Measurements from ENCODE around the gene ZNF14.
"Not testable (repeated sequence)": the region's sequence is repeated elsewhere in the genome, so short reads cannot be mapped to it uniquely, and the experiment has no call there.

Gene ZNF14

DNA sequence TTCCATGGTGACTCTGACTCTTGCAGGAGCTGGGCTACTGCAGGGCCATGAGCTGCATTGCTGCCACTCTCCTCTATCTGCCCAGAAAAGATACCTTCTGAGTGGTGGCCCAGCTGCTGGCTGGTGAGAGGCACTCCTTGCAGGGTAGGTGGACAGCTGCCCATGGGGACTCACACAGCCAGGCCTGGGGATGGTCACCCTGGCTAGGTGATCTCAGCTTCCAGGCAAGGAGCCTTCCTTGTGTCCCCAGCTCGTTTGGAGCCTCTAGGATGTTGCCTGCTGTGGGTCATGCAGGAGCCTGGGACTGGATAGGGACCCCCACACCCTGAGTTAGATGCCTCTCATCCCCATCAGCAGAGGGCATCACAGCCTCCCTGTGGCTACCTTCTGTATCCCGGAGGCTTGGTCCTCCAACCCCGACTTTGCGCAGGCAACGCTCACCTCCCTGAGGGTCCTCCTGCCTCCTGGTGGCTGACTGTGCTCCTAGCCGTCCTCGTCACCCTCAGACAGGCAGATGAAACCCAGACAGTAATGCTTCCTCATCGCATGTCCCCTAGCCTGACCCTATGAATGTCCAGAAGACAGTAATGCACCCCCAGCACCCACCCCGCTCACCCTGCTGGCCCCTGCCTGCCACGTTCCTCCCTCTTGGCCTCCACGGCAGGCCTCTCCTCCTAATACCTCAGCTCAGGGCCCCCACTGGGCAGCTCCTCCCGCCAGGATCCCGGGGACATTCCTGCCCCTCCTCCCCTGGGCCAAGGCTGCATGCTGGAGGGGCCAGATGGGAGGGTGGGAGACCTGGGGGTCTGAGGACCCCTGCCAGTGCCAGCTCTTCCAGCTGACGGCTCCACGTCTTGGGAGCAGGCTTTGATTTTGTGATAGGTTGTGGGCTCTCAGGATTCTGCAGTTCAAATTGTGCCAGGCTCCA, 13.6 kb upstream of the ZNF14 start:
- no peak for FAIRE-seq
- DNase-seq (ENCODE audit: low spot score): no peak

DNA sequence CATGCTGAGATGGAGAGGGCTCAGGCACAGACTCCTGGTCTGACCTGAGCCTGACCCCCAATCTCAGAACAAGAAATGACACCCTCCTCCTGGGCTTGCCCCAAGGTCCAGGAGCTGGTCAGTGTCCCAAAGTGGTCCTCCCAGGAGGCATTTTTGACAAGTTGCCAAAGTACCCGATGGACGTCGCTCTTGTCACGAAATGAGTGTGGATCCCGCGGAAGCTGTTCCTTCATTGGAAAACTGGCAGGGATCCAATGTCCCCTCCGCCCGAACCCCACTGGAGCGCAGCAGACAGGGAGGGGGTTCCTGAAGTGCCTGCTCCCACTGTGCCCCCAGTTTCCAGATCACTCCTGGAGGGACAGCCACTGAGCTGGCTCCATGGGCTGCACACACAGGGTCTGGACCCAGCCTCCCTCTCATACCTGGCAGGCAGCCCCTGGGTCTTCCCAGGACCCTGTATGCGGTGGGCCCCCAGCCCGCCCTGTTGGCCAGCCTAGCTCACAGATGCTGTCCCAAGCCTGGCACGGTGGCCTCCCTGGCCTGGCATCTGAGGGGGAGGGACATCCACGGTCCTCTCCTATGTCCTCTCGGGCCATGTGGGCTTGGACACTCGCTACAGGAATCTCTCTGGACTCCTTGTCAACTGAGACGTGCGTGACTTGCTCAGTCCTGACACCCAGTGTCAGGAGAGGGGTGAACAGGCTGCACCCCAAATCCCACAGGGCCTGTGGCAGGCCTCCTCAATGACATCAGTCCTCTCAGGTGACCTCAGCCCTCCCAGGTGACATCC, 12.8 kb upstream of the ZNF14 start:
- FAIRE-seq (no peak), DNase-seq (ENCODE audit: low spot score) (no peak)

DNA sequence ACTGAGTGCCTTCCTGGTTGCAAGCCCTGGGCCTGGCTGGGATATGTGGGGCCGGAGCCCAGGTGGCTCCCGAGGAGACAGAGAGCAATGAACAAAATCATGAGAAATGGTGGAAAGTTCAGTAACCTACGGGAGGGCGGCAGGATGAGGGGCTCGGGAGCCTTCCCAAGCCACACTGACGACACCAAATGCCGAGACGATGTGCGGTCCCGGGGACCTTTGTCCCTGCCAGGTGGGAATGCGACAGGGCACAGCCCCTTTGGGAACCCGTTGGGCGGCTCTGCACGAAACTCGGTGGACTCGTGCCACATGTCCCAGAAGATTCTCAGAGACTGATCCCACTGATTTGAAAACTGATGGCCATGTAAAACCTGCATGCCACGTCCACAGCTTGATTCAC, 11.7 kb upstream of the ZNF14 start:
- no peak for DNase-seq (ENCODE audit: low spot score)
- no peak for FAIRE-seq

DNA sequence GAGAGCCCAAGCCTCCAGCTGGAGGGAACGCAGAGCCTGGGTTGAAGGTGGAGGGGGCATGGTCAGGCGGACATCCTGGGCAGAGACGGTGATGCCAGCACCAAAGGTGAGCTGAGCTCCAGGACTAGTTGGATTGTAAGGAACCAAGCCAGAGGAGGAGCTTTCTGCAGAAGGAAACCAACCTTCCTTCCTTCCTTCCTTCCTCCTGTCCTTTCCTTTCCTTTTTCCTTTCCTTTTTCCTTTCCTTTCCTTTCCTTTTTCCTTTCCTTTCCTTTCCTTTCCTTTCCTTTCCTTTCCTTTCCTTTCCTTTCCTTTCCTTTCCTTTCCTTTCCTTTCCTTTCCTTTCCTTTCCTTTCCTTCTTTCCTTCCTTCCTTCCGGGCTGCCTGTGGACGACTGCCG, 11.0 kb upstream of the ZNF14 start:
- not testable (repeated sequence) for FAIRE-seq; DNase-seq (ENCODE audit: low spot score)

DNA sequence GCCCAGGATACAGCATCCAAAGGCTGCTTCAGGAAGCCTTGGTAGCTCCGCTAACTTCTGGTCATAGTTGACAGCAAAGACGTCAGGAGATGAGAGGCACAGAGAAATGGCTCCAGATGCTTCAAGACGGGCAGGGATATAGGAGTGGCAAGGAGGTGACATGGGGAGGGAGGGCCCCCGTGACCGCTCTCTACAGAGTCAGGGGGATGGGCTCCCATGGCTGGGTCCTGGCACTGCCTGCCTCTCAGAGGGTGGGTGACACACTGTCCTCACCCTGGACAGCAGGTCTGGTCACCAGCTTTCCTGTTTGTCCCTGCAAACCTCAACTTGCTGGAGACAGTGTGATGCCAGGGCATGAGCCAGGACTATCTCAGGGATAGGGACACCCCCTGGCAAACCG, 10.3 kb upstream of the ZNF14 start:
- no peak for FAIRE-seq
- no peak for DNase-seq (ENCODE audit: low spot score)

DNA sequence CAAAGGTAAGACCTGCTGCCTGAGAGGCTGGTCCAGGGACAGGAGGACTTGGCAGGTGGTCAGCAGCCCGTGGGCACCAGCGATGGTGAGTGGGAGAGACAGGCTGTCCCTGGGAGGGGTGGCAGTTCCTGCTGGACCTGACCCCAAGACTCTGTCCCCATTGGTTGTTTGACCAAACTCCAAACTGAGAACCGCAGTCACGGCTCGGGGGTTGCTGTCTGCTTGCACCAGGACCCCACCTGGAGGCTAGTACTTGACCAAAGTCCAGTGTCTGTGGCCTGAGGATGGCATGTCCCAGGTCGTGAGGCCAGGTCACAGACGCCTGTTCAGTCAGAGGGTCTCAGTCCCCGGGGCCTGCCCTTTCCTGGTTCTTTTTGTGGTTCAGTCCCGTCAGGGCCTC, 9.9 kb upstream of the ZNF14 start:
- DNase-seq (ENCODE audit: low spot score) (no peak), FAIRE-seq (no peak)

DNA sequence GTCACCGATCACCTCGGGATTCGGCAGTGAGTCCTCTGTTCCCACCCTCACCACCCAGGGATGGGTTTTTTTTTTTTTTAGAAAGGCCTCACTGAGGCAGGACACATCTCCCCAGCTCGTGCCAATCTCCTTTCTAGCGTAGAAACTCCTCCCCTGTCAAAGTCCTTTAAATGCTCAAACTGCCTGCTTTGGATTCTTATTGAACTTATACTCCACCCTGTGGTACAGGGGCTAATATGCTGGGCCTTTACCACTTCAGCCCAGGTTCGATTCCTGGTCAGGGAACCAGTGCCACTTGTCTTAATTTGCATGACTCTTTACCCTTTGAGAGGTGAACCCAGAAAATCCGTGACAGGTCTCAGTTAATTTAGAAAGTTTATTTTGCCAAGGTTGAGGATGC, 8.3 kb upstream of the ZNF14 start:
- no peak for DNase-seq (ENCODE audit: low spot score)
- FAIRE-seq: no peak

DNA sequence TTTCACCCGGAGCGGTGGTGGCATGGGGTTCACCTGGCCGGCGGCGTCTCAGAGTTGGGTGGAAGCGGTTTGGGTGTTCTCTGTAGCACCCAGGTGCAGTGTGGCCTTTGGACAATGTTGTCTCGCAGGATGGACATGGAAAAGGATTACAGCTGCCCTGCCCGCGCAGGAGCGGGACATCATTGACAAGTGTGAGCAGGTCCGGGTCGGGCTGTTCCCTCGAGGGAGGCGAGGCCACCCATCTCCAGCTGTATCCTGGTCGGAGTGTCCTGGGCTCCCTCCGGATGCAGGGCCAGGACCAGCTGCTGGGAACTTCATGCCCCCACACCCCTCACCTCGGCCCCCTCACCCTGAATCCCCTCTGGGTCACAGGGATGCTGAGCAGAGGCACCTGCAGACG, 7.8 kb upstream of the ZNF14 start:
- DNase-seq (ENCODE audit: low spot score): no peak
- no peak for FAIRE-seq

DNA sequence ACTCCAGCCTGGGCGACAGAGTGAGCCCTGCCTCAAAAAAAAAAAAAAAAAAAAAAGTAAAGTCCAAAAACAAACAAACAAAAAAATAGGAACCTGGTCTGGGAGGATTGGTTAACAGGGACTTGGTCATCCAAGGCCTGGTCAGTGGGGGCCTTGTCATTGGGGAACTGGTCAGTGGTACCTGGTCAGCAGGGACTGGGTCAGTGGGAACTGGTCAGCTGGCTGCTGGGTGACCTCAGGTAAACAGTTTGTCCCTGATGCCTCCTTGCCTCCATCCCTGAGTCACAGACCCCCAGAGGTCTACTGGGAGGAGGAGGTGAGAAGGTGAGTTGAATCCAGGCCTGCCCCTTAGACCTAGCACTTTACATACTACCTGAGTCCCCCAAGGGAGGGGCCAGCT, 5.7 kb upstream of the ZNF14 start:
- no peak for FAIRE-seq

DNA sequence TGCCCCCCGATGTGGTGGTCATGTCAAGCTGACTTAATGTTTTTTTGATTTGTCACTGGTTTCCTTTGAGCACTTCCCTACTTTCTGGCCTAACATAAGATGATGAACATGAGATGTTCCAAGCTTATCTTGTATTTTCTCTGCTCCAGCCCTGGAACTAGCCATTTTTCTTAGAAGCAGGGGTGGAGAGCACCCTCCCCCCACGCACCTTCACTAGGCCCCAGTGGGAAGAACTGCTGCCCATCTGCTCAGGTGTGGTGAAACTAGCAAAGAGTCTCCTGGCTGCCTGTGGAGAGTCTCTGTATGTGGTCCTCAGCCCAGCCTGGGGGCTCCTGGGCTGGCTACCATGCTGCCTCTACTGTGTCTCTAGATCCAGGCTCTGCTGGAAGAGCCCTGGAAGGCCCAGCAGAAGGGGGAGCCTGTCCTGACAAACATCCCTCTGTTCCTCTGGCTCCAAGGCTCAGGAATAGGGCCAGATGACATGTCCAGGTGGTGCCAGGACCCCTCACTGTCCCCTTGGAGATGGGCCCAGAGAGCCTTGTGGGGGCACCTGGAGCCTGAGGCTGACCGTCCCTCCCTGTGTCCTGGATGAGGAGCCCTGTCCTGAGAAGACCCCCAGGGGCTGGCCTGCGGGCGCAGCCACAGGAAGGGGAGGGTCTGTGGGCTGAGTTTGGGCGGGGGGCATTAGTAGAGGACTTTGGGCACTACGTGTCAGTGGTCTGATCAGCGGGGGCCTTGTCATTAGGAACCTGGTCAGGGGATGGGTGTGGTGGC, 4.8 kb upstream of the ZNF14 start:
- no peak for FAIRE-seq
- DNase-seq (ENCODE audit: low spot score): no peak

More for the DNA sequence above, 5.7 kb upstream of the ZNF14 start:
- DNase-seq (ENCODE audit: low spot score): no peak

DNA sequence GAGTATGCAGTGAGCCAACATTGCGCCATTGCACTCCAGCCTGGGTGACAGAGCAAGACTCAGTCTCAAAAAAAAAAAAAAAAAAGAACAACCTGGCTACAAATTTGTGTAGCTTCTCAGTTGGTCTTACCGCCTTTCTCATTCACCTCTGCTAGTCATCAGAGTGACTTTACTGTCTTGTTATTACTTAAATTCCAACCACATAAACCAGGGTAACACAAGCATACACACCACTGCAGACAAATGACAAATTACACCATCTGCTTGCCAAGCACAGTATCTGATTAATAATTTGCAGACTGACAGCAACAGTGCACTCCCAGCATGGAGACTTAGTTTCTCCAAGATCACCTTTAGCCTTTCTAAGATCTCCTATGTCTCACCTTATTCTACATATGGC, 11.0 kb downstream of the ZNF14 start:
- FAIRE-seq: no peak
- DNase-seq (ENCODE audit: low spot score): no peak

DNA sequence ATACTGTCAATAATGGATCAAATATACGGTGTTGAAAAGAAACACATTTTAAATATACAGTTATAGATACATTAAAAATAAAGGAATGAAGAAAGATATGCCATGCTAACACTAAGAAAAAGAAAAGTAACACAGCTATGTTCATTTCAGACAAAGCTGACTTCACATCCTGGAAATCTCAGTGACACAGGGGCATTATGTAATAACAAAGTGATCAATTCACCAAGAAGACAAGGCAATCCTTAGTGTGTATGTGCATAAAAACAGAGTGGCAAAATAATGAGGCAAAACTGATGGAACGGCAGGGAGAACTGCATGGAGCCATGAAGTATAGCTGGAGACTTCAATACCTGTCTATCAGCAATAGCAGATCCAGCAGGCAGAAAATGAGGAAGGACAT, 13.1 kb downstream of the ZNF14 start:
- no peak for FAIRE-seq

DNA sequence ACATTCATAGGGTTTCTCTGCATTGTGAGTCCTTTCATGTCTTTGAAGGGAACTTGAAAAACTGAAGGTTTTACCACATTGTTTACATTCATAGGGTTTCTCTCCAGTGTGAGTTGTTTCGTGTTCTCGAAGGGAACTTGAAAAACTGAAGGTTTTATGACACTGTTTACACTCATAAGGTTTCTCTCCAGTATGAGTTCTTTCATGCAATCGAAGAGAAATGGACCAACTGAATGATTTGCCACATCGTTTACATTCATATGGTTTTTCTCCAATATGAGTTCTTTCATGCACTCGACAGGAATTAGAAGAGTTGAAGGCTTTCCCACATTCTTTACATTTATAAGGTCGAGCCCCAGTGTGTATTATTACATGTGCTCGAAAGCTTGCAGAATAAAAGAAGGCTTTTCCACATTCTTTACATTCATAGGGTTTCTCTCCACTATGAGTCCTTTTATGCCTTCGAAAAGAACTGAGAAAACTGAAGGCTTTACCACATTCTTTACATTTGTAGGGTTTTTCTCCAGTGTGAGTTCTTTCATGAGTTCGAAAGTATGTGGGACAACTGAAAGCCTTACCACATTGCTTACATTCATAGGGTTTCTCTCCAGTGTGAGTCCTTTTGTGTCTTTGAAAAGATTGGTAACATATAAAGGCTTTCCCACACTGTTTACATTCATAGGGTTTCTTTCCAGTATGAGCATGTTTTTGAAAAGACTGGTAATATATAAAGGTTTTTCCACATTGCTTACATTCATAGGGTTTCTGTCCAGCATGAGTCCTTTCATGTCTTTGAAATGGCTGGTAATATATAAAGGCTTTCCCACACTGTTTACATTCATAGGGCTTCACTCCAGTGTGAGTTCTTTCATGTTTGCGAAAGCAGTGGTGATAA, 20.7 kb downstream of the ZNF14 start:
- no peak for DNase-seq (ENCODE audit: low spot score)
- FAIRE-seq: no peak

More for the DNA sequence above, 13.1 kb downstream of the ZNF14 start:
- no peak for DNase-seq (ENCODE audit: low spot score)

DNA sequence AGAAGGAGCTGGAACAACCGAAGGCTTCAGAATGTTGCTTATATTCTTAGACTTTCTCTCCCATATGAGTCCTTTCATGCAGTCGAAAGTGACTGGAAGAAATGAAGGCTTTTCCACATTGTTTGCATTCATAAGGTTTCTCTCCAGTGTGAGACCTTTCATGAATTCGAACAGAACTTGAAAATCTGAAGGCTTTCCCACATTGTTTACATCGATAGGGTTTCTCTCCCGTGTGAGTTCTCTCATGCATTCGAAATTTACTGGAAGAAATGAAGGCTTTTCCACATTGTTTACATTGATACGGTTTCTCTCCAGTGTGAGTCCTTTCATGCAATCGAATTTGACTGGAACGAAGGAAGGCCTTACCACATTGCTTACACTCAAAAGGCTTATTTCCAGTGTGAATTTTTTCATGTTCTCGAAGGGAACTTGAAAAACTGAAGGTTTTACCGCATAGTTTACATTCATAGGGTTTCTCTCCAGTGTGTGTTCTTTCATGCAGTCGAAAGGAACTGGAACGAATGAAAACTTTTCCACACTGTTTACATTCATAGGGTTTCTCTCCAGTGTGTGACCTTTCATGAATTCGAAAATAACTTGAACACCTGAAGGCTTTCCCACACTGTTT, 21.5 kb downstream of the ZNF14 start:
- FAIRE-seq: no peak
- DNase-seq (ENCODE audit: low spot score): no peak

DNA sequence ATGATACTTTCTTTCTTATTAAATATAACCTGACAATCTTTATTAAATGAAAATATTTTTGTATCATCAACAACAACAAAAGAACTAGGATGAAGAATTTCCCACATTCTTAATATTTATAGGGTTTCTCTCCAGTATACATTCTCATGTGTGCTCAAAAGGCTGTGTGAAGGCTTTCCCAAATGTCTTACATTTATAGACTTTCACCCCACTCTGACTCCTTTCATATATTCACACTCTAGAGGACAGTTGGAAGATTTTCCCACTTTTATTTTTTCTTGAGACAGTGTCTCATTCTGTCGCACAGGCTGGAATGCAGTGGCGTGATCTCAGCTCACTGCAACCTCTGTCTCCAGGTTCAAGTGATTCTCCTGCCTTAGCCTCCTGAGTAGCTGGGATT, 22.4 kb downstream of the ZNF14 start:
- no peak for FAIRE-seq
- DNase-seq (ENCODE audit: low spot score): no peak

DNA sequence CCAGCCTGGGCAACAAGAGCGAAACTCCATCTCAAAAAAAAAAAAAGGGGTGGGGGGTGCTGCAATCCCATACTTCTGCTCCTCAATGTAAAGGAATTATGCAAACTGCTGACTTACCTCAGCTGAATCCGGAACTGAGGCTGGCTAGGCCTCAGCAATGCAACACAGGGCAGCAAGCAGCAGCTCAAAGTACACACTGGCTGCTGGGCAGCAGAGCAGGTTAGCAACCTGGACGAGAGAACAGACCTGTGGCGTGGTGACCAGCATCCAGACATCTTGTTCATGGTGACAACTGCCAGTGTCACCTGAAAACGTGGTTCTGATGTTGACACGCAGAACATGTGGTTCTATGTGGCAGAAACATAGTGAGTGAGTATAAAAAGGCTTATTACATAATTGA, 28.1 kb downstream of the ZNF14 start:
- no peak for FAIRE-seq
- no peak for DNase-seq (ENCODE audit: low spot score)

DNA sequence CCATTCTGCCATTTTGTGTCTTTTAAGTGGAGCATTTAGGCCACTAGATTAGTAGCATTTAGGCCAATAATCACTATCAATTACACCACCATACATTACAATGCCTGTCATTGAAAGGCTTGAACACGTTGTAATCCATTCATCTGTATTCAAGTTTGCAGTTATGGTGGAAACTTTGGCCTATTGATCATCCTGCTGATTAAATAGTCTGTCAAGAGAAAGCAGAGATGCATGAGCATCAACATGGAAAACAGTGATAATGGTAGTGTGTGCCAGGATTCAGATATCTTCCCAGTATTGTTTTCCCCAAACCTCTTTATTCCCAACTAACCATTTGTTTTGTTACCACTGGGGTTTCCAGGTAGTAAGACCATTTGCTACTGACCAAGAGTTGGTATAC, 32.4 kb downstream of the ZNF14 start:
- FAIRE-seq; DNase-seq (ENCODE audit: low spot score): not testable (repeated sequence)

DNA sequence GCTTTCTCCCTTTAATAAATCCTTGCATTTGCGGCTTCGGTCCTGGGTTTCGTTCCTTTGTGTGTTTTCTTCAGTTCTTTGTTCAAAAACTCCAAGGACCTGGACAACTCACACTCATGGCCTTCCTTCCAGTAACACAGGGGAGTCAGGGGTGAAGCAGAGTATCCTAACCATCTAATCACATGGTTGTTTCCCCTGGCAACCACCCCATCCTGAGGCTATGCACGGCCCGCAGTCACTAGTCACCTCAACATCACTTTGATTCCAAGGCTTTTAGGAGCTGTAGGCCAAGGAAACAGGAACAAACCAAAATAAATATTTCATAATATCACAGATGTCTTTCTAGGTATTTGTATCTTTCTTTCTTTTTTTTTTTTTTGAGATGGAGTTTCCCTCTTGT, 35.3 kb downstream of the ZNF14 start:
- no peak for DNase-seq (ENCODE audit: low spot score)
- FAIRE-seq: no peak

DNA sequence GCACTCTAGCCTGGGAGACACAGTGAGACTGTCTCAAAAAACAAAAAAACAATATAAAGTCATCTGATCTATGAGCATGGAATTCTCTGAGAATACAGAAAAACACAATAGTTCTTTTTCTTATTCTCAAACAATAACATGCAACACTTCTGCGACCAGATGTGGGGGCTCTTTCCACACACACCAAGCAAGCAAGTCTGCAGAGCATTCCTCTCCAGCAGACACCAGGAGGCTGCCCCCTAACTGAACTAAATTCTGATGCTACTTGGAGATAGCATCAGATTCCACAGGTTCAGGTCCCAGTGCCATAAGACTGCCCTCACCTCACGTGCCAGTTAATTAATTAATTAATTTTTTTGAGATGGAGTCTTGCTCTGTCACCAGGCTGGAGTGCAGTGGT, 36.5 kb downstream of the ZNF14 start:
- no peak for DNase-seq (ENCODE audit: low spot score)
- FAIRE-seq: no peak

DNA sequence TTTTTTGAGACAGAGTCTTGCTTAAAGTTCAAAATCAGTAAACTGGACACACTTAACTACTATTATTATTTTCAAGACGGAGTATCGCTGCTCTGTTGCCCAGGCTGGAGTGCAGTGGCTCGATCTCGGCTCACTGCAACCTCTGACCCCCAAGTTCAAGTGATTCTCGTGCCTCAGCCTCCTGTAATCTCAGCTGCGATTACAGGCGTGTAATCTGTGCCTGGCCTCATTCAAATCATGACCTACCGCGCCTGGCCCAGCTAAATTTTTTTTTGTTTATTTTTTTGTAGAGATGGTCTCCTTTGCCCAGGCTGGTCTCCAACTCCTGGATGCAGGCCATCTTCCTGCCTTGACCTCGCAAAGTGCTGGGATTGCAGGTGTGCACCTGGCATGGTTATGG, 41.2 kb downstream of the ZNF14 start:
- DNase-seq (ENCODE audit: low spot score) (no peak), FAIRE-seq (no peak)

Measured in RCC 7860 (cell line).